Pulmonary artery endothelial cell (primary cell): ENCODE data around the gene CDKL5. TPM values are rescaled to one million over a fixed set of nuclear protein-coding genes. Genes with fewer than 3 reads are reported as not detected.

Experiments
- DNase-seq: peaks from one replicate; pipeline ENCODE4 v3.0.0-alpha.2; 2011; ENCODE audit warnings: low read depth, low spot score
- total RNA-seq: library from RNA; depleted of rRNA; stranded (reverse); fragments of >200 nt; gene quantifications from 2 replicates; pipeline ENCODE4 v1.2.3, GENCODE V29; 2014

Gene CDKL5
- total RNA-seq, 1 donor from 2014 or later, result 2.0 TPM

DNA sequence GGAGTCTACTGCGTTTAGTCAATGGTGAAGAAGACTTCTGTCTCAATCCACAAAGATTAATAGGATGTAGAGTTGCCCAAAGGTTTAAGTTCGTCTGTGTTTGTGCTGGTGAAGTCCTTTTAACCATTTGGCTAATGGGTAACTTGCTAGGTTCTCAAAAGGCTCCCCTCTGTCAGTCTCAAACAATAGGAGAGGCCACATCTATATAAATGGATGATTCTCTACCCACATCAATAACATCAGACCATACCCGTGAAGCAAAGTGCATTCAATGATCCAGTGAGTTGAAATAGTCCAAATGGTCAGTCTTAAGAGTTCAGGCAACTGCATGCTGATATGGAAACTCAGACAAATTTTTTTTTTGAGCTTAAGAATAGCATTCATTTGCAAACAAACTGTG lies 218.4 kb downstream of the CDKL5 start:
- no peak for DNase-seq

DNA sequence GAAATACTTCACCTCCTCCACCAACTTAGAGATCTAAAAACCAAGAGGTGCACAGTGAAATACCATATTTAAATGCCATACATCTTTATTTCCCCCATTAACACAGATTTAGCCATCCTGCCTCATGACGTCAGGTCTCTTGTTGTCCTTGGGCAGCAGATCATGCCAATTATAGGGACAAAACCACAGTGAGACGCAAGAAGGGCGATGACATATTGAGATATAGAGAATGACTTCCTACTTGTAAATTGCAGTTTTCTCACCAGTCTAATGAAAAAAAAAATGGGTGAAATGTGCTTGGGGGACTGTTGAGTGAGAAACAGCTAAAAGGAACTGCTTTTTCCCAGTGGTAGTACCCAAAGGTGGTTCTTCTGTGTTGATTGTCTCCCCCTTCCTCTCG lies 222.2 kb downstream of the CDKL5 start:
- DNase-seq, result no peak

- no peak for DNase-seq
Observed at GRCh38 chrX:18649498-18649951, 224.1 kb downstream of the CDKL5 start.

DNA sequence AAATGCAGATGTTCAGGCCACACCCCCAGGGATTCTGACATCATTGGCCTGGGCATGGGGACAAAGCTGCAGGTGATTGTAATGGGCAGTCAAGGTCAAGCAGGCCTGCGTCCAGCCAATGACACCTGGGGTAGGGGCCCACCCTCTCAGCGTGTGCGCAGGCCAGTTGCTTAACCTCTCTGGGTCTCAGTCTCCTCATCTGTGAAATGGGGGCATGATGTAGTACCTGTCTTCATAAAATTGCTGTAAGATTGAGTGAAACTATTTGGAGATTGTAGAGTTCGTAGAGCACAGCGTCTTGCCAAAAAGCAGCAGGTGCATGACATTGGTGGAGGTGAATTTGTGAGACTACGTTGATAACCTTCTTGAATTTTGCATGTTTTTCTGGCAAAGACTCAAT lies 225.3 kb downstream of the CDKL5 start:
- no peak for DNase-seq

- no peak for DNase-seq
Observed at GRCh38 chrX:18652636-18653035, 227.2 kb downstream of the CDKL5 start.

- DNase-seq, result no peak
Observed at GRCh38 chrX:18654875-18655836, 229.7 kb downstream of the CDKL5 start.

DNA sequence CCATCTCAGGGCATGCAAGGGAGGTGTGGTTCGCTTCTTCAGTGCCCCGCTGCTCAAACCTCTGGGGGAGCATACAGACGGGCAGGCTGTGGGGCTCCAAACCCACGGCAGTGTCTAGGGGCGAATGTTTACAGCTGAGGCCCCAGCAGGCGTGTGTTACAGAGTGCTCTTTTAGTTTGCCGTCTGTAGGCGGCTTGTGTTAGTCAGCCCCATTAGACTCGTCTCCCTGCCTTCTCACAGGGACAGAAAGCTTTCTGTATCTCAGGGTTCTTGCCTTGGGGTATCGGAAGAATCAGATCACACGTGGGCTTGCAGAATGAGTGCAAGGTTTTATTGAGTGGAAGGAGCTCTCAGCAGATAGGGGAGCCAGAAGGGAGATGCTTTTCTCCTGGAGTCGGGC lies 235.9 kb downstream of the CDKL5 start:
- no peak for DNase-seq

- DNase-seq, result no peak
Observed at GRCh38 chrX:18664947-18665346, 239.5 kb downstream of the CDKL5 start.

- DNase-seq, result no peak
Observed at GRCh38 chrX:18666614-18667013, 241.2 kb downstream of the CDKL5 start.

GRCh38 chrX:18668071-18668835 lies 242.8 kb downstream of the CDKL5 start:
- DNase-seq, result no peak

DNA sequence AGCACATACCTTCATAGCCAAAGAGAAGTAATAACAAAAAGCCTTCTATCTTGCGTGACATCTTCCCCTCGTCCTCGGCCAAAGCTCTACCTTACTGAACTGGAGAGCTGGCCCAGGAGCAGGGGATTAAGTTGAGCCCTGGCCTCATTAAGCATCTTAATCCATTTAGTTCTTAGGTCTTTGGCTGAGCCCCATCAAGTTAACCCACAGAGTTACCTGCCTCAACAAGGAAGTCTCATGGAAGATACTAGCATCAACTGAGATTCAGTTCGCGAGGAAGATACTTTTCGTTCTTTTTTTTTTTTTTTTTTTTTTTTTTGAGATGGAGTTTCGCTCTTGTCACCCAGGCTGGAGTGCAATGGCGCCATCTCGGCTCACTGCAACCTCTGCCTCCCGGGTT lies 246.6 kb downstream of the CDKL5 start, which contains the start of gene RS1:
Gene RS1 (minus strand): TSS at position 101 of the 400 bp plus-strand sequence. CDS start 40 bp downstream, at position 61.
- DNase-seq, result no peak

DNA sequence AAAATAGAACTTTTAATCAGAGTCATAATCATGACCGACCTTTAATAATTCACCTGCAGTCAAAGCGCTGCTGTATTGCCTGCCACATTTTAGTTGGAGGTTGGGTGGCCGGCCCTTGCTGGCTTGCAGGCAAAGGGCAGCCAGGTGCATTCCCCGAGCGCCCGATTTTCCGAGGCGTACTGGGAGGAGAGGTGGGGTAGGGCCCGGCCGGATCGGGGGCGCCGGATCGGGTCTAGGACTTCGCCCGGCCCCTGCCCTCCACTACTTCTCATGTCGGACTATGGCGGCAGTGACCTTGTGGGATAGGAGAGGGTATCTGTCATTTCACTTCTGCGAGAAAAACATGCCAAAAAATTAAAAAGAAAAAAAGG lies 249.0 kb downstream of the CDKL5 start:
- DNase-seq, result no peak

GRCh38 chrX:18674788-18675735 lies 249.7 kb downstream of the CDKL5 start:
- peak; percentile 10 for DNase-seq

DNA sequence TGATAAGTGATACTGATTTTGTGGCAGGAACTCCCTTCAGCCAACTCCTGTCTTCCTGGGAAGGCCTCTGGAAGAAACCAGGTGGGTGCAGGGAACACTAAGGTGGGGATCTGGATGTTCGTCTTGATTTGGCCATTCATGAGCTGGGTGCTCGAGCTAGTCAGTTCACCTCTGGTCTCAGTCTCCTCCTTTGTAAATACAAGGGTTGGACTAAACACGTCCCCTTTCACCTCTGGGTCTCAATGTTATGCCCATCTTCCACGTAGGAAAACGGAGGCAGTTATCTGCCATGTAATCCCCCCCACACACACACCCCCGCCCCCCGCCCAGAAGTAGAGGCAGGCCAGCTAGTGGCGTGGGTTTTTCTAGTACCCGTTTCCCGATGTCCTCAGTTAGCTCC lies 250.6 kb downstream of the CDKL5 start:
- DNase-seq, result no peak

DNA sequence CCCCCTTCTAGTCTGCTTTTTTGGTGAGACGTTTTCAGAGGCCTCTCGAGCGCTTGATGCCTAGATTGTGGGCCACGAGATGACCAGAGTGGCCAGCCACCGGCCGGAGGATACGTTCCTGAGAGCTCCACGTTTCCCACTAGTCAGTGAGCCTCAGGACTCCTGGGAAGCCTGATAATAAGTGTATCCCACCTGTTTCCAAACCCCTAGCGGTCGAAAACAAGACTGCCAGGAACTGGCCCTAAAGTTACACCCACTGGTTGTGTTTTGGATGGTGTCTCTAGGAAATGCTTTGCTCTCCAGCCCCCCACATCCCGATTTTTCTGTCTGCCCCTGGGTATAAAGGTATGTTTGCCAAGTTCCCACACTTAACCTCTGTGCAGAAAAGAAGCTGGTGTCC lies 251.1 kb downstream of the CDKL5 start:
- no peak for DNase-seq

DNA sequence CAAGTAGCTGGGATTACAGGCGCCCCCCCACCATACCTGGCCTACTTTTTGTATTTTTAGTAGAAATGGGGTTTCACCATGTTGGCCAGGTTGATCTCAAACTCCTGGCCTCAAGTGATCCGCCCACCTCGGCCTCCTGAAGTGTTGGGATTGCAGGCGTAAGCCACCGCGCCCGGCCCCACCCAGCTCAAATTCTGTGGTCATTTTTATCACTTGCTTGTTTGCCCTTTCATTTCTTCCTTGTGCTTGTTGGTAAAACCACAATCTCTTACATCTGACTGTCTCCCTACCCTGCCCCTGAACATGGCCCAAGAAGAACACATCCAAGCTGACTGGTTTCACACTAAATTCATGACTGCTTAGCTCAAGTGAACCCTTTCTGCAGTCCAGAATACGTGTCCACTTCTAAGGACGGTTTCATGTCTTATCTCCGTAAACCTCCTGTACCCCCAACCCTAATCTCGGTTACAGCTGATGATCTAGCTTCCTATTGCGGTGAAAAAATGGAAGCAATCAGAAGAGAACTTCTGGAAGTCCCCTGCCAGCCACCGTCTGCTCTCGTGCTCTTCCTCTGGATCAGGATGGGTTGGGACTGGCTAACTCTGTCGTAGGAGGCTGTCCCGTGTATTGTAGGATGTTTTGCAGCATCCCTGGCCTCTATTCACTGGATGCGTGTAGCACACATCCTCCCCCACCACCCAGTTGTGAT lies 251.9 kb downstream of the CDKL5 start:
- no peak for DNase-seq

DNA sequence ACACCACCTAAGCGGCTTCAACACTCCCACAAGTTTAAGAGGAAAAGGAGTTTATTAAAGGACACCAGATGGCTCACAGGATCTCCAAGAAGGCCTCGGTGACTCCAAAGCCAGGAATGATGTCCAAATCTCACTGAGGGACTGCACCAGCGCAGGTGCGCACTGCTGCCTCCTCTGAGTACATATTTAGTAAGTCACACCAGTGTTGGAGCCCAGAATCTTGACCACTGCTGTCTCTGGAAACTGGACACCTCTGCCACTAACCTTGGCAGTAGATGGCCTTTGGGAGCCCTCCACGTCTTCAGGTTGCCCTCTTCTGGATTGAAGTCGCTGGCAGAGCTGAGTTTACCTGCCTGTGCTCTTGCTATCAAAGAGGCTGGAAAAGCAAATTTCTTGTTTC lies 256.6 kb downstream of the CDKL5 start:
- no peak for DNase-seq

DNA sequence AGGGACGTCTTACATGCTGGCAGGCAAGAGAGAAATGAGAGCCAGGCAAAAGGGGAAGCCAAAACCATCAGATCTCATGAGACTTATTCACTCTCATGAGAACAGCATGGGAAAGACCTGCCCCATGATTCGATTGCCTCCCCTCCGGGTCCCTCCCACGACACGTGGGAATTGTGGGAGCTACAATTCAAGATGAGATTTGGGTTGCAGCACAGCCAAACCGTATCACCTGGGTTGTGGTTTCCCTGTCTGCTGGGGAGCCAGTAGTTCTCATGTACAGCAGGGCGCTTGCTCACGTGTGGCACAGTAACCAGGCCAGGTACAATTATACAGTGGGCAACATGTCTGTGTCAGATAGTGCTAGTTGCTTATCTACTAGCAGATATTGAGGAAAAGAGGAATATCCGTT lies 257.6 kb downstream of the CDKL5 start:
- no peak for DNase-seq

DNA sequence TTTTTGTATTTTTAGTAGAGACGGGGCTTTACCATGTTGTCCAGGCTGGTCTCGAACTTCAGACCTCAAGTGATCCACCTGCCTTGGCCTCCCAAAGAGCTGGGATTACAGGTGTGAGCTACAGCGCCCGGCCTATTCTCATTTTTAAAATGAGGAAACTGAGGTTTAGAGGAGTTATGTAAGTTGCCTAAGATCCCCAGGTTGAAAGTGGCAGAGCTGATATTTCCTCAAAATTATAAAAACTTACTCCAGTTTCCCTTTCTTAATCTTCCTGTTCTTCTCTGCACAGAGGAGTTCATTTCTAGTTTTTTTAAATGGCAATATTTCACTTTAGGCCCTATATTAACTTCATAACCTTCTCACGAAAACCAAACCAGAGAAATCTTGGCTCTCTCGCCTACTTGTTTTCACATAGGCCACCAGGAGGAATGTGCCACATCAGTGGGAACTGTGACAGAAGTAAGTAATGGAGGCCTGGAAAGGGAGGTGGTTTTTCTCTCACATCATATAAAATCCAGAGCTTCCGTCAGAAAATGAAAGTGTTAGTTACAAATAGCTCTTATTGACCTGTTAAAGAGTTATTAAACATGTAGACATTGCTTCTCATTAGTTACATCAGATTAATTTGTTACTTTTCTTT lies 262.6 kb downstream of the CDKL5 start:
- DNase-seq, result no peak

GRCh38 chrX:18691431-18691830 lies 266.0 kb downstream of the CDKL5 start:
- no peak for DNase-seq
